ENCODE results near the gene GALNT15. TPM values are rescaled to one million over a fixed set of nuclear protein-coding genes. Genes with fewer than 3 reads are reported as not detected.

Gene GALNT15
- total RNA-seq, 1 experiment from 2014 or later = not detected

- H4K20me1 ChIP-seq (ENCODE audit: insufficient read depth, low read depth, low read length) = no peaks in the 10 kb centered on the region
- no peaks in the 10 kb centered on the region for H3K9me2 ChIP-seq (replicated peaks; ENCODE audit: insufficient read depth, low read length)
- no peak overlapping the region for H3K9ac ChIP-seq (ENCODE audit: low read length)
- peaks cover 19% of the 10 kb centered on the region for H3K4me1 ChIP-seq (ENCODE audit: low read length)
- no peak overlapping the region for H3K4me2 ChIP-seq (ENCODE audit: low read depth, low read length, poor library complexity, severe bottlenecking)
- H3K79me2 ChIP-seq (ENCODE audit: low read length) = no peaks in the 10 kb centered on the region
- H3K27me3 ChIP-seq (ENCODE audit: low read length) = no peaks in the 10 kb centered on the region
- H3K36me3 ChIP-seq (ENCODE audit: insufficient read depth, low read length) = no peaks in the 10 kb centered on the region; the same call in 1 of the 2 replicates
- peak; percentile 38 for DNase-seq
- H2AFZ ChIP-seq (ENCODE audit: low read length) = no peak overlapping the region
- no peak overlapping the region for H3K4me3 ChIP-seq (ENCODE audit: low read length)
- no peaks in the 10 kb centered on the region for H3K9me3 ChIP-seq (ENCODE audit: low read length)
- no peak overlapping the region for H3K27ac ChIP-seq (ENCODE audit: low read length)
These were observed 28.3 kb upstream of the GALNT15 start for GRCh38 chr3:16146015-16146730.

GRCh38 chr3:16147220-16147994 lies 27.1 kb upstream of the GALNT15 start:
- peak; percentile 72 for DNase-seq
- H3K9me3 ChIP-seq (ENCODE audit: low read length) = no peaks in the 10 kb centered on the region
- peak overlapping the region; percentile 26 for H3K4me2 ChIP-seq (ENCODE audit: low read depth, low read length, poor library complexity, severe bottlenecking)
- no peaks in the 10 kb centered on the region for H3K27me3 ChIP-seq (ENCODE audit: low read length)
- H3K79me2 ChIP-seq (ENCODE audit: low read length) = no peaks in the 10 kb centered on the region
- H3K27ac ChIP-seq (ENCODE audit: low read length) = no peak overlapping the region
- H2AFZ ChIP-seq (ENCODE audit: low read length) = no peak overlapping the region
- H3K9ac ChIP-seq (ENCODE audit: low read length) = no peak overlapping the region
- H3K4me1 ChIP-seq (ENCODE audit: low read length) = peaks cover 21% of the 10 kb centered on the region
- no peaks in the 10 kb centered on the region; the same call in 1 of the 2 replicates for H3K36me3 ChIP-seq (ENCODE audit: insufficient read depth, low read length)
- no peaks in the 10 kb centered on the region for H3K9me2 ChIP-seq (replicated peaks; ENCODE audit: insufficient read depth, low read length)
- no peak overlapping the region for H3K4me3 ChIP-seq (ENCODE audit: low read length)
- no peaks in the 10 kb centered on the region for H4K20me1 ChIP-seq (ENCODE audit: insufficient read depth, low read depth, low read length)

GRCh38 chr3:16148213-16148612 lies 26.3 kb upstream of the GALNT15 start:
- H3K4me2 ChIP-seq (ENCODE audit: low read depth, low read length, poor library complexity, severe bottlenecking) = no peak overlapping the region
- no peaks in the 10 kb centered on the region for H3K9me2 ChIP-seq (replicated peaks; ENCODE audit: insufficient read depth, low read length)
- no peaks in the 10 kb centered on the region for H3K9me3 ChIP-seq (ENCODE audit: low read length)
- no peaks in the 10 kb centered on the region for H3K79me2 ChIP-seq (ENCODE audit: low read length)
- no peak overlapping the region for H3K4me3 ChIP-seq (ENCODE audit: low read length)
- no peak overlapping the region for H3K9ac ChIP-seq (ENCODE audit: low read length)
- no peak for DNase-seq
- H4K20me1 ChIP-seq (ENCODE audit: insufficient read depth, low read depth, low read length) = no peaks in the 10 kb centered on the region
- no peaks in the 10 kb centered on the region; the same call in 1 of the 2 replicates for H3K36me3 ChIP-seq (ENCODE audit: insufficient read depth, low read length)
- no peaks in the 10 kb centered on the region for H3K27me3 ChIP-seq (ENCODE audit: low read length)
- H3K27ac ChIP-seq (ENCODE audit: low read length) = no peak overlapping the region
- no peak overlapping the region for H2AFZ ChIP-seq (ENCODE audit: low read length)
- peaks cover 21% of the 10 kb centered on the region for H3K4me1 ChIP-seq (ENCODE audit: low read length)

GRCh38 chr3:16148783-16149182 lies 25.7 kb upstream of the GALNT15 start:
- no peak overlapping the region for H2AFZ ChIP-seq (ENCODE audit: low read length)
- no peaks in the 10 kb centered on the region for H3K9me2 ChIP-seq (replicated peaks; ENCODE audit: insufficient read depth, low read length)
- no peak overlapping the region for H3K27ac ChIP-seq (ENCODE audit: low read length)
- H3K36me3 ChIP-seq (ENCODE audit: insufficient read depth, low read length) = no peaks in the 10 kb centered on the region; the same call in 1 of the 2 replicates
- H3K9me3 ChIP-seq (ENCODE audit: low read length) = no peaks in the 10 kb centered on the region
- H3K27me3 ChIP-seq (ENCODE audit: low read length) = no peaks in the 10 kb centered on the region
- no peak overlapping the region for H3K4me3 ChIP-seq (ENCODE audit: low read length)
- H3K9ac ChIP-seq (ENCODE audit: low read length) = no peak overlapping the region
- peaks cover 21% of the 10 kb centered on the region for H3K4me1 ChIP-seq (ENCODE audit: low read length)
- no peaks in the 10 kb centered on the region for H4K20me1 ChIP-seq (ENCODE audit: insufficient read depth, low read depth, low read length)
- H3K79me2 ChIP-seq (ENCODE audit: low read length) = no peaks in the 10 kb centered on the region
- H3K4me2 ChIP-seq (ENCODE audit: low read depth, low read length, poor library complexity, severe bottlenecking) = no peak overlapping the region
- peak; percentile 22 for DNase-seq

- Histone ChIP-seq H3K36me3 (ENCODE audit: insufficient read depth, low read length) (no peaks in the 10 kb centered on the region), H4K20me1 (ENCODE audit: insufficient read depth, low read depth, low read length) (no peaks in the 10 kb centered on the region), H3K9ac (ENCODE audit: low read length) (no peak overlapping the region), H2AFZ (ENCODE audit: low read length) (no peak overlapping the region), H3K9me2 (replicated peaks; ENCODE audit: insufficient read depth, low read length) (no peaks in the 10 kb centered on the region), H3K4me1 (ENCODE audit: low read length) (peaks cover 21% of the 10 kb centered on the region), H3K27ac (ENCODE audit: low read length) (no peak overlapping the region), H3K9me3 (ENCODE audit: low read length) (no peaks in the 10 kb centered on the region), H3K4me2 (ENCODE audit: low read depth, low read length, poor library complexity, severe bottlenecking) (no peak overlapping the region), H3K79me2 (ENCODE audit: low read length) (no peaks in the 10 kb centered on the region), H3K27me3 (ENCODE audit: low read length) (no peaks in the 10 kb centered on the region), H3K4me3 (ENCODE audit: low read length) (no peak overlapping the region)
- peak; percentile 37 for DNase-seq
These were observed 24.2 kb upstream of the GALNT15 start for GRCh38 chr3:16150285-16150684.

GRCh38 chr3:16151109-16151508 lies 23.4 kb upstream of the GALNT15 start:
- no peaks in the 10 kb centered on the region for H4K20me1 ChIP-seq (ENCODE audit: insufficient read depth, low read depth, low read length)
- no peaks in the 10 kb centered on the region for H3K27me3 ChIP-seq (ENCODE audit: low read length)
- no peaks in the 10 kb centered on the region for H3K9me3 ChIP-seq (ENCODE audit: low read length)
- no peaks in the 10 kb centered on the region for H3K36me3 ChIP-seq (ENCODE audit: insufficient read depth, low read length)
- DNase-seq = peak; percentile 59
- no peak overlapping the region for H3K4me3 ChIP-seq (ENCODE audit: low read length)
- peaks cover 21% of the 10 kb centered on the region for H3K4me1 ChIP-seq (ENCODE audit: low read length)
- no peak overlapping the region for H3K9ac ChIP-seq (ENCODE audit: low read length)
- H3K4me2 ChIP-seq (ENCODE audit: low read depth, low read length, poor library complexity, severe bottlenecking) = no peak overlapping the region
- no peak overlapping the region for H3K27ac ChIP-seq (ENCODE audit: low read length)
- H2AFZ ChIP-seq (ENCODE audit: low read length) = no peak overlapping the region
- no peaks in the 10 kb centered on the region for H3K9me2 ChIP-seq (replicated peaks; ENCODE audit: insufficient read depth, low read length)
- no peaks in the 10 kb centered on the region for H3K79me2 ChIP-seq (ENCODE audit: low read length)

- Histone ChIP-seq H3K36me3 (ENCODE audit: insufficient read depth, low read length) (no peaks in the 10 kb centered on the region), H3K9ac (ENCODE audit: low read length) (no peak overlapping the region), H4K20me1 (ENCODE audit: insufficient read depth, low read depth, low read length) (no peaks in the 10 kb centered on the region), H3K27ac (ENCODE audit: low read length) (no peak overlapping the region), H3K4me1 (ENCODE audit: low read length) (no peaks in the 10 kb centered on the region), H2AFZ (ENCODE audit: low read length) (no peak overlapping the region), H3K9me3 (ENCODE audit: low read length) (no peaks in the 10 kb centered on the region), H3K4me2 (ENCODE audit: low read depth, low read length, poor library complexity, severe bottlenecking) (no peak overlapping the region), H3K79me2 (ENCODE audit: low read length) (no peaks in the 10 kb centered on the region), H3K27me3 (ENCODE audit: low read length) (no peaks in the 10 kb centered on the region; the same call in 1 of the 2 replicates), H3K9me2 (replicated peaks; ENCODE audit: insufficient read depth, low read length) (no peaks in the 10 kb centered on the region), H3K4me3 (ENCODE audit: low read length) (no peak overlapping the region)
- DNase-seq = no peak
These were observed 6.3 kb upstream of the GALNT15 start for GRCh38 chr3:16168211-16168610.

- Histone ChIP-seq H3K4me1 (ENCODE audit: low read length) (no peaks in the 10 kb centered on the region), H3K9ac (ENCODE audit: low read length) (no peak overlapping the region), H2AFZ (ENCODE audit: low read length) (no peak overlapping the region)
These were observed 3.5 kb upstream of the GALNT15 start for GRCh38 chr3:16171009-16171408.

More at GRCh38 chr3:16171009-16171408, 3.5 kb upstream of the GALNT15 start:
- no peaks in the 10 kb centered on the region for H3K36me3 ChIP-seq (ENCODE audit: insufficient read depth, low read length)
- no peaks in the 10 kb centered on the region for H3K9me2 ChIP-seq (replicated peaks; ENCODE audit: insufficient read depth, low read length)
- no peaks in the 10 kb centered on the region for H3K79me2 ChIP-seq (ENCODE audit: low read length)
- no peak overlapping the region for H3K4me3 ChIP-seq (ENCODE audit: low read length)
- no peak overlapping the region for H3K27ac ChIP-seq (ENCODE audit: low read length)
- no peaks in the 10 kb centered on the region for H4K20me1 ChIP-seq (ENCODE audit: insufficient read depth, low read depth, low read length)
- H3K27me3 ChIP-seq (ENCODE audit: low read length) = no peaks in the 10 kb centered on the region
- H3K4me2 ChIP-seq (ENCODE audit: low read depth, low read length, poor library complexity, severe bottlenecking) = no peak overlapping the region
- no peaks in the 10 kb centered on the region for H3K9me3 ChIP-seq (ENCODE audit: low read length)
- DNase-seq = no peak
